SKM-1 treated with dmso at 0.1 percent for 144 hours (cell line): Measurements from ENCODE around the gene TAB3.
"Not testable (repeated sequence)": the region's sequence is repeated elsewhere in the genome, so short reads cannot be mapped to it uniquely, and the experiment has no call there.

Experiments
- DNase-seq: peaks from one replicate; lab custom pipeline; 2025; ENCODE audit not compliant: unreplicated experiment; lab: John Stamatoyannopoulos, UW

The TAB3 gene

DNA sequence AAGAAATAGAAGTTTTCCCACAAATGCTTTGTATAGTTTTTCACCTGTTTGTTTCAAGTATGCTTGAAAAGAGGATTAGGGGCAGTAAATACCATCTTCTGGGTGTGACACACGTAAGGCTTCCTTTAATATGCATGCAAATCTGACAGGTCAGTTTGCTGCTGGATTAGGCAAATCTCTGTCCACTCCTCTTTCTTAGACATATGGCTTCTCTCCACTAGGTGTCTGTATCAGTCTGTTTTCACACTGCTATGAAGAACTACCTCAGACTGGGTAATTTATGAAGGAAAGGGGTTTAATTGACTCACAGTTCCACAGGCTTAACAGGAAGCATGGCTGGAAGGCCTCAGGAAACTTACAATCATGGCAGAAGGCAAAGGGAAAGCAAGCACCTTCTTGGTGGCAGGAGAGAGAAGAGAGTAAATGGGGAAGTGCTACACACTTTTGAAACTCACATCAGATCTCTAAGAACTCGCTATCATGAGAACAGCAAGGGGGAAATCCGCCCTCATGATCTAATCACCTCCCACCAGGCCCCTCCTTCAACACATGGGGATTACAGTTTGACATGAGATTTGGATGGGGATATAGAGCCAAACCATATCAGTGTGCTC is 66.9 kb downstream of the TAB3 start:
- no peak for DNase-seq

DNA sequence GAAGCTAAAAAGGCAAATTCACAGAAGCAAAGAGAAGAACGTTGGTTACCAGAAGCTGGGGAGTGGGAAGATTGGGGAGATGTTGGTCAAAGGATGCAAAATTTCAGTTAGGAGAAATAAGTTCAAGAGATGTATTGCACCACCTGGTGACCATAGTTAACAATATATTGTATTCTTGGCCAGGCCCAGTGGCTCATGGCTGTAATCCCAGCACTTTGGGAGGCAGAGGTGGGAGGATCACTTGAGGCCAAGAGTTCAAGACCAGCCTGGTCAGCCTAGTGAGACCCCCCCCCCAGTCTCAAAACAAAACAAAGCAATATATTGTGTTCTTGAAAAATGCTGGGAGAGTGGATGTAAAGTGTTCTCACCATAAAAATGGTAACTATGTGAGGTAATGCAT is 67.9 kb downstream of the TAB3 start:
- DNase-seq = no peak

DNA sequence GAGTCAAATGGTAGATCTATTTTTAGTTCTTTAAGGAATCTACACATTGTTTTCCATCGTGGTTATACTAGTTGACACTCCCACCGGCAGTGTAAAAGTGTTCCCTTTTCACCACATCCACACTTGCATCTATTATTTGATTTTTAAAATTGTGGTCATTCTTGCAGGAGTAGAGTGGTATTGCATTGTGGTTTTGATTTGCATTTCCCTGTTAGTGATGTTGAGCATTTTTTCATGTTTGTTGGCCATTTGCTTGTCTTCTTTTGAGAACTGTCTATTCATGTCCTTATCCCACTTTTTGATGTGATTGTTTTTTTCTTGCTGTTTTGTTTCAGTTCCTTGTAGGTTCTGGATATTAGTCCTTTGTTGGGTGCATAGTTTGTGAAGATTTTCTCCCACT is 70.0 kb downstream of the TAB3 start:
- DNase-seq = no peak

DNA sequence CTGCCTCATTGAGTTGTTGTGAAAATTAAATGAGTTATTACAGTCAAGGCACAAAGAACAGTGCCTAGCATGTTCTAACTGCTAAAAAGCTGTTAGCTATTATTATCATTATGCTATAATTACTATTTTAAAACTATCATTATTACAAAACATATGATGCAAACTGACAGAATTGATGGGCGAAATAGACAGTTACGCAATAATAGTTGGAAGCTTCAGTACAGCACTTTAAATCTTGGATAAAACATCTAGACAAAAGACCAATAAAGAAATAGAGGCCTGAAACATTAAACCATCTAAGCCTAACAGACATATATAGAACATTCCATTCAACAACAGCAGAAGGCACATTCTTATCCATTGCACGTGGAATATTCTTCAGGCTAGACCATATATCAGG is 73.0 kb downstream of the TAB3 start:
- DNase-seq = no peak

DNA sequence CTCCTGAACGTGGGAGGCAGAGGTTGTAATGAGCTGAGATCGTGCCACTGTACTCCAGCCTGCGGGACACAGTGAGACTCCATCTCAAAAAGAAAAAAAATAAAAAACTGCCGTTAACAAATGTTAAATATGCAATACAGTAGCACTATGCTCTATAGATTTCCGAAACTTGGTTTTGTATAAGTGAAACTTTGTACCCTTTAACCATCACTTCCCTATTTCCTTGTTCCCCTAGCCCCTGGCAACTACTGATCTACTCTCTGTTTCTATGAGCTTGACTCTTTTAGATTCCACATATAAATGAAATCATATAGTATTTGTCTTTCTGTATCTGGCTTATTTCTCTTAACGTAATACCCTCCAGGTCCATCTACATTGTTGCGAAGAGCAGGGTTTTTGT is 74.1 kb downstream of the TAB3 start:
- no peak for DNase-seq

DNA sequence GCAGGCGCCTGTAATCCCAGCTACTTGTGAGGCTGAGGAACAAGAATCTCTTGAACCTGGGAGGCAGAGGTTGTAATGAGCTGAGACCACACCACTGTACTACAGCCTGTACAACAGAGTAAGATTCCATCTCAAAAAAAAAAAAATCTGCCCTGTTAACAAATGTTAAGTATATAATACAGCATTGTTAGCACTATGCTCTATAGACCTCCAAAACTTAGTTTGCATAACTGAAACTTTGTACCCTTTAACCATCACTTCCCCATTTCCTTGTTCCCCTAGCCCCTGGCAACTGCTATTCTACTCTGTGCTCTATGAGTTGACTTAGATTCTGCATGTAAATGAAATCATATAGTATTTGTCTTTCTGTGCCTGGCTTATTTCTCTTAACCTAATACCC is 76.7 kb downstream of the TAB3 start:
- DNase-seq = peak; percentile 4

DNA sequence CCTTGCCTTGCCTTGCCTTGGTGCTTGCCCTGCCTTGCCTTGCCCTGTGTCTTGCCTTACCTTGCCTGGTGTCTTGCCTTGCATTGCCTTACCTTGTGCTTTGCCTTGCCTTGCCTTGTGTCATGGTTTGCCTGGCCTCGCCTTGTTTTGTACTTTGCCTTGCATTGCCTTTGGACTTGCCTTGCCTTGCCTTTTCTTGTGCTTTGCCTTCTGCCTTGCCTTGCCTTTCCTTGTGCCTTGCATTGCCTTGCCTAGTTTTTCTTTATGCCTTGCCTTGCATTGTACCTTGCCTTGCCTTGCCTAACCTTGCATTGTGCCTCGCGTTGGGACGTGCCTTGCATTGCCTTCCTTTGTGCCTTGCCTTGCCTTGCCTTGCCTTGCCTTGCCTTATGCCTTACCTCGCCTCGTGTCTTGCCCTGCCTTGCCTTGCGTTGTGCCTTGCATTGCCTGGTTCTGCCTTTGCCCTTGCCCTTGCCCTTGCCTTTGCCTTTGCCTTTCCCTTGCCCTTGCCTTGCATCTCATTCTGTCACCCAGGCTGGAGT is 82.8 kb downstream of the TAB3 start:
- DNase-seq = no peak

DNA sequence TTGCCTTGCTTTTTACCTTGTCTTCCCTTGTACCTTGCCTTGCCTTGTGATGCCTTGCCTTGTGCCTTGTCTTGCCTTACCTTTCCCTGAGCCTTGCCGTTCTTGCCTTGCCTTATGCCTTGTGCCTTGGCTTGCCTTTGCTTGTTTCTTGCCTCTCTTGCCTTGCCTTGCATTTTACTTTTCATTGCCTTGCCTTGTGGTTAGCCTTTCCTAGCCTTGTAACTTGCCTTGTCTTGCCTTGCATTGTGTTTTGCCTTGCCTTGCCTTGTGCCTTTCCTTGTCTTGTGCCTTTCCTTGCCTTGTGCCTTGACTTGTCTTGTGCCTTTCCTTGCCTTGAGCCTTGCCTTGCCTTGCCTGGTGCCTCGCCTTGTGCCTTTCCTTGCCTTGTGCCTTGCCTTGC is 84.6 kb downstream of the TAB3 start:
- no peak for DNase-seq

DNA sequence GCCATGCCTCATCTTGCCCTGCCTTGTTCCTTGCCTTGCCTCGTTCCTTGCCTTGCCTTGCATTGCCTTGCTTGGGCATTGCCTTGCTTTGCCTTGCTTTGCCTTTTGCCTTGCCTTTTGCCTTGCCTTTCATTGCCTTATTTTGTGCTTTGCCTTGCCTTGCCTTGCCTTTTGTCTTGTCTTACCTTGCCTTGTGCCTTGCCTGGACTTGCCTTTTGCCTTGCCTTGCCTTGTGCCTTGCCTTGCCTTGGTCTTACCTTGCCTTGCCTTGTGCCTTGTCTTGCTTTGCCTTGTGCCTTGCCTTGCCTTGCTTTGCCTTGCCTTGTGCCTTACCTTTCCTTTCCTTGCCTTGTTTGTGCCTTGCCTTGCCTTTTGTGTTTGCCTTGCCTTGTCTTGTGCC is 88.2 kb downstream of the TAB3 start:
- no peak for DNase-seq

DNA sequence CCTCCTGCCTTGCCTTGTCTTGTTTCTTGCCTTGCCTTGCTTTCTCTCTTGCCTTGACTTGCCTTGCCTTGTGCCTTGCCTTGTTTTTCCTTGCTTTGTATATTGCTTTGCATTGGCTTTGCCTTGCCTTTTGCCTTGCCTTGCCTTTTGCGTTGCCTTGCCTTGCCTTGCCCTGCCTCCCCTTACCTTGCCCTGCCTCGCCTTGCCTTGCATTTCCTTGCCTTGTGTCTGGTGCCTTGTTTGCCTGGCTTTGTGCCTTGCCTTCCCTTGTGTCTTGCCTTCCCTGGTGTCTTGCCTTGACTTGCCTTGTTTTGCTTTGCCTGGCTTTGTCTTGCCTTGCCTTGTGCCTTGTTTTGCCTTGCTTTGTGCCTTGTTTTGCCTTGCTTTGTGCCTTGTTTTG is 89.7 kb downstream of the TAB3 start:
- no peak for DNase-seq

DNA sequence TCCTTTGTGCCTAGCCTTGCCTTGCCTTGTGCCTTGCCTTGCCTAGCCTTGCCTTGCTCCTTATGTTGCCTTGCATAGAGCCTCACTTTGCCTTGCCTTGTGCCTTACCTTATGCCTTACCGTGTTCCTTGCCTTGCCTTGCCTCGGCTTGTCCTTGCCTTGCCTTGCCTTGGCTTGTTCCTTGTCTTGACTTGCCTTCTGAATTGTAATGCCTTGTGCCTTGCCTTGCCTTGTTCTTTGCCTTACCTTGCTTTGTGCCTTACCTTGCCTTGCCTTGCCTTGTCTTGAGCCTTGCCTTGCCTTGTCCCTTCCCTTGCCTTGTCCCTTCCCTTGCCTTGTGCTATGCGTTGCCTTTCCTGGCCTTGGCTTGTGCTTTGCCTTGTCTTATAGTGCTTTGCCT is 90.2 kb downstream of the TAB3 start:
- no peak for DNase-seq

DNA sequence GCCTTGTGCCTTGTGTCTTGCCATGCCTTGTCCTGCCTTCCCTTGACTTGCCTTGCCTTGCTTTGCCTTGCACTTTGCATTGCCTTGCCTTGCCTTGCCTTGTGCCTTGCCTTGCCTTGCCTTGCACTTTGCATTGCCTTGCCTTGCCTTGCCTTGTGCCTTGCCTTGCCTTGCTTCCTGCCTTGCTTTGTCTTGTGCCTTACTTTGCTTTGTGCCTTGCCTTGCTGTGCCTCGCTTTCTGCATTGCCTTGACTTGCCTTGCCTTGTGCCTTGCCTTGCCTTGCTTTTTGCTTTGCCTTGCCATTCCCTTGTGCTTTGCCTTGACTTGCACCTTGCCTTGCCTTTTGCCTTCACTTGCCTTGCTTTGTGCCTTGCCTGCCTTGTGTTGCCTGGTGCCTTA is 91.8 kb downstream of the TAB3 start:
- not testable (repeated sequence) for DNase-seq

DNA sequence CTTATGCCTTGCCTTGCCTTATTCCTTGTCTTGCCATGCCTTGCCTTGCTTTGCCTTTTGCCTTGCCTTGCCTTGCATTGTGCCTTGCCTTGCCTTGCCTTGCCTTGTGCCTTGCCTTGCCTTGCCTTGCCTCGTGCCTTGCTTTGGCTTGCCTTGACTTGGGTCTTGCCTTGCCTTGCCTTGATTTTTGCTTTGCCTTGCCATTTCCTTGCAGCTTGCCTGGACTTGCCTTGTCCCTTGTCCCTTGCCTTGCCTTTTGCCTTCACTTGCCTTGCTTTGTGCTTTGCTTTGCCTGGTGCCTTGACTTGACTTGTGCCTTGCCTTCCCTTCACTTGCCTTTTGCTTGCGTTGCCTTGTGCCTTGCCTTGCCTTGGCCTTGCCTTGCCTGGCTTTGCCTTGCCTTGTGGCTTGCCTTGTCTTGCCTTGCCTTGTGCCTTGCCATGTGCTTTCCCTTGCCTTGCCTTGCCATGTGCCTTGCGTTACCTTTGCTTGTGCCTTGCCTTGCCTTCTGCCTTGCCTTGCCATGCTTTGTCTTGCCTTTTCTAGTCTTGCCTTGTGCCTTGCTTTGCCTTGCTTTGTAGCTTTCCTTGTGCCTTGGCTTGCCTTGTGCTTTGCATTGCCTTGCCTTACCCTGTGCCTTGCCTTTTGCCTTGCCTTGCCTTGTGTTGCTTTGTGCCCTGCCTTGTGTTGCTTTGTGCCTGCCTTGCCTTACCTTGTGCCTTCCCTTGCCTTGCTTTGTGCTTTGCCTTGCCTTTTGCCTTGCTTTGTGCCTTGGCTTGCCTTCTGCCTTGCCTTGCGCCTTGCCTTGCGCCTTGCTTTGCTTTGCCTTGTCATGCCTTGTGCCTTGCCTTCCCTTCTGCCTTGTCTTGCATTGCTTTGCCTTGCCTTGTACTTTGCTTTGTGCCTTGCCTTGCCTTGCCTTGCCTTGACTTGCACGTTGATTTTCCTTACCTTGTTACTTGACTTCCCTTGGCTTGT is 92.8 kb downstream of the TAB3 start:
- DNase-seq = no peak

DNA sequence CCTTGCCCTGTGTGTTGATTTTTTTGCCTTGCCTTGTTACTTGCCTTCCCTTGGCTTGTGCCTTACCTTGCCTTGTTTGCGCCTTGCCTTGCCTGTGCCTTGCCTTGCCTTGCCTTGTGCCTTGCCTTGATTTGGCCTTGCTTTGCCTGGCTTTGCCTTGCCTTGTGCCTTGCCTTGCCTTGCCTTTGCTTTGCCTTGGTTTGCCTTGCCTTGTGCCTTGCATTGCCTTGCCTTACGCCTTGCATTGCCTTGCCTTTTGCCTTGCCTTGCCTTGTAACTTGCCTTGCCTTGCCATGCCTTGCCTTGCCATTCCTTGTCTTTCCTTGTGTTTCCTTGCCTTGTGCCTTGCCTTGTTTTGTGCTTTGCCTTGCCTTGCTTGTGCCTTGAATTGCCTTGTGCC is 94.6 kb downstream of the TAB3 start:
- DNase-seq = no peak

DNA sequence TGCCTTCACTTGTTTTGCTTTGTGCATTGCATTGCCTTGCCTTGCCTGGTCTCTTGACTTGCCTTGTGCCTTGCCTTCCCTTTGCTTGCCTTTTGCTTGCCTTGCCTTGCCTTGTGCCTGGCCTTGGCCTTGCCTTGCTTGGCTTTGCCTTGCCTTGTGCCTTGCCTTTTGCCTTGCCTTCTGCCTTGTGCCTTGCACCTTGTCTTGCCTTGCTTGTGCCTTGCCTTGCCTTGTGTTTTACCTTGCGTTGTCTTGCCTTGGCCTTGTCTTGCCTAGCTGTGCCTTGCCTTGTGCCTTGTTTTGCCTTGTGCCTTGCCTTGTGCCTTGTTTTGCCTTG is 95.3 kb downstream of the TAB3 start:
- DNase-seq = no peak

DNA sequence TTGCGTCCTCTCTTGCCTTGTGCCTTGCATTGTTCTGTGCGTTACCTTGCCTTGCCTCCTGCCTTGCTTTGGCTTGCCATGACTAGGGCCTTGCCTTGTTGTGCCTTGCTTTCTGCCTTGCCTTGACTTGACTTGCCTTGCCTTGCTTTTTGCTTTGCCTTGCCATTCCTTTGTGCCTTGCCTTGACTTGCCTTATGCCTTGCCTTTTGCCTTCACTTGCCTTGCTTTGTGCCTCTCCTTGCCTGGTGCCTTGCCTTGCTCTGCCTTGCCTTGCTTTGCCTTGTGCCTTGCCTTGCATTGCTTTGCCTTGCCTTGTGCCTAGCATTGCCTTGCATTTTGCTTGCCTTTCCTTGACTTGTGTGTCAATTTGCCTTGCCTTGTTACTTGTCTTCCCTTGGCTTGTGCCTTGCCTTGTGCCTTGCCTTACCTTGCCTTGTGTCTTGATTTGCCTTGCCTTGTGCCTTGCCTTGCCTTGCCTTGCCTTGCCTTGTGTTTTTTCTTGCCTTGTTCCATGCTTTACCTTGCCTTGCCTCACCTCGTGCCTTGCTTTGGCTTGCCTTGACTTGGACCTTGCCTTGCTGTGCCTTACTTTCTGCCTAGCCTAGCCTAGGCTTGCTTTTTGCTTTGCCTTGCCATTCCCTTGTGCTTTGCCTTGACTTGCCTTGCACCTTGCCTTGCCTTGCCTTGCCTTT is 95.8 kb downstream of the TAB3 start:
- DNase-seq = no peak

DNA sequence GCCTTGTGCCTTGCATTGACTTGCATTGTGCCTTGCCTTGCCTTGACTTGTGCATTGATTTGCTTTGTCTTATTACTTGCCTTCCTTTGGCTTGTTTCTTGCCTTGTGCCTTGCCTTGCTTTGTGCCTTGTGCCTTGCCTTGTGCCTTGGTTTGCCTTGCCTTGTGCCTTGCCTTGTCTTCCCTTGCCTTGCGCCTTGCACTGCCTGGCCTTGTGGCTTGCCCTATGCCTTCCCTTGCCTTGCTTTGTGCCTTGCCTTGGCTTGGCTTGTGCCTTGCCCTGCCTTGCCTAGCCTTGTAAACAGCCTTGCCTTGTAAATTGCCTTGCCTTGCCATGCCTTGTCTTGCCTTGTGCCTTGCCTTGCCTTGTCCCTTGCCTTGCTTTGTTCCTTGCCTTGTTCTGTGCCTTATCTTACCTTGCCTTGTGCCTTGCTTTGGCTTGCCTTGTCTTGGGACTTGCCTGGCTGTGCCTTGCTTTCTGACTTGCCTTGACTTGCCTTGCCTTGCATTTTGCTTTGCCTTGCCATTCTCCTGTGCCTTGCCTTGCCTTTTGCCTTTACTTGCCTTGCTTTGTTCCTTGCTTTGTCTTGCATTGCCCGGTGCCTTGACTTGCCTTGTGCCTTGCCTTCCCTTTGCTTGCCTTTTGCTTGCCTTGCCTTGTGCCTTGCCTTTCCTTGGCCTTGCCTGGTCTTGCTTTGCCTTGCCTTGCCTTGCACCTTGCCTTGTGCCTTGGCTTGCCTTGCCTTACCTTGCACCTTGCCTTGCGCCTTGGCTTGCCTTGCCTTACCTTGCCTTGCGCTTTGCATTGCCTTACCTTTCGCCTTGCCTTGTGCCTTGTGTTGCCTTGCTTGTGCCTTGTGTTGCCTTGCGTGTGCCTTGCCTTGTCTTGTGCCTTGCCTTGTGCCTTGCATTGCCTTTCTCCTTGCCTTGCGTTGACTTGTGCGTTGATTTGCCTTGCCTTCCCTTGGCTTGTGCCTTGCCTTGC is 97.5 kb downstream of the TAB3 start:
- no peak for DNase-seq

DNA sequence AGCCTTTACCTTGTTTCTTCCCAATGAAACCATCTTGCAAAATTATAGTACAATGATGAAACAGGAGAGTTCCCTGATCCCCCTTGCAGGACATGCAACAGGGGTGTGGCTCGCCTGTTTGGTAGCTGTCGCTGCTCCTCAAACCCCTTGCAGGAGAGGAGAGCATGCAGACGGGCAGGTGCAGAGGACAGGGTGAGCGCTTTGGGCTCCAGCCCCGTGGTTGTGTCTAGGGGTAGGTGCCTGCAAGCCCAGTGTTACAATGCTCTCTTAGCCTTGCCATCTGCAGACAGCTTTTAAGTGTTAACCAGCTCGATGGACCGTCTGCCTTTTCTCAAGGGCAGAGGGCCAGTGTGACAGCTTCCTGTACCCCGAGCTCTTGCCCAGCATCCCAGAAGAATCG is 102.0 kb downstream of the TAB3 start:
- no peak for DNase-seq

DNA sequence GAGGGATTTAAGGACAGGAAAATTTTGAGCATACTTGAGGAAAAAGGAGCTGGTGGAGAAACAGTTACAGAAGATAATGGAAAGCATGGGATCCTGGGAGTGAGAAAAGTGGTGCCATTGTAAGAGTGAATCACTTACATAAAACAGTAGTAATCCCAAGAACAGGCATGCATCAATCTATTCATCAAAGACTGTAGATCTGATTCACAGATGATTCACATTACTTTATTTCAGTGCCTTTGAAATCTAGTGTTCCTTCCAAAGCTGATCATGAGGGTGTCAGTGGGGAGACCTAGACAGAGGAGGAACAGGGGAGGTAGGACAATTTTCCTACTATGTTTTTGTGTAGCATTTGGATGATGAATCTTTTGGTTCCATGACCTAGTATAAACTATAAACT is 102.7 kb downstream of the TAB3 start:
- no peak for DNase-seq

DNA sequence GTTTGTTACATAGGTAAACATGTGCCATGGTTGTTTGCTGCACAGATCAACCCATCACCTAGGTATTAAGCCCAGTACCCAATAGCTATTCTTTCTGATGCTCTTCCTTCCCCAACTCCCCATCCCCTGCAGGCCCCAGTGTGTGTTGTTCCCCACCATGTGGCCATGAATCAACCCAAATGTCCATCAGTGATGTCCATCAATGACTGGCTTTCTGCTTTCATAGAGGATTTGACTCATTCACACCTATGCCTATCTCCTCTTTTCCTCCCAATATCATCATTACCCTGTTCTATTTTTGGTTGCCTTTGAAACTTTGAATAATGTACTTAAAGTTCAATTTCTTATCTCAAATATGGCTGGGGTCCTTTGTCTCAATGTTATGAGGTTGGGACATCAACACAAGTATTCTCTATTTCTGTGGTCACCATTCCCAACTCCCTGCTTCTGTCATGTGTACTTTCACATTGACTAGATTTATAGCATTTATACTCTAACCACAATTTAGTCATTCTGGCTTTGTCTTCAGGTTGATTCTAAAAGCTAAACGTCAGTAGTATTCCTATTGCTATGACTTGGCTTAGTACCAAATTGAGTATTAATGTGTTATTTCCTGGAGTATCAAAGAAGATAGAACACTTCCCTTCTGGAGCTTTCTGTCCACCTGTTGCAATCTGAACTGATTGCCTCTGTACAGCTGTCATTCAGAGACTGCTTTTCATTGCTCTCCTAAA is 107.2 kb downstream of the TAB3 start:
- no peak for DNase-seq
